Type B pancreatic cell (in vitro differentiated cells): ENCODE measurements around the gene C4orf50. TPM values are rescaled to one million over a fixed set of nuclear protein-coding genes. Genes with fewer than 3 reads are reported as not detected.

ENCODE experiments used
- DNase-seq: peaks from one replicate; pipeline ENCODE4 v3.0.0; 2021; ENCODE audit warnings: mixed read lengths; ENCODE audit not compliant: unreplicated experiment; ENCODE audit errors: extremely low spot score
- H3K27ac Mint-ChIP-seq: 2 replicates; pipeline ENCODE4 v1.8.0; 2021; ENCODE audit warnings: mild to moderate bottlenecking, mixed read lengths
- H3K27me3 Mint-ChIP-seq: 2 replicates; pipeline ENCODE4 v1.8.0; 2021; ENCODE audit warnings: mixed read lengths
- H3K36me3 Mint-ChIP-seq: 2 replicates; pipeline ENCODE4 v1.8.0; 2021; ENCODE audit warnings: mixed read lengths
- H3K4me1 Mint-ChIP-seq: one replicate; pipeline ENCODE4 v1.8.0; 2021; ENCODE audit warnings: mixed read lengths; ENCODE audit not compliant: unreplicated experiment
- H3K4me3 Mint-ChIP-seq: 2 replicates; pipeline ENCODE4 v1.8.0; 2021; ENCODE audit warnings: mild to moderate bottlenecking, mixed read lengths
- H3K9me3 Mint-ChIP-seq: 2 replicates; pipeline ENCODE4 v1.8.0; 2021; ENCODE audit warnings: mixed read lengths
- CTCF ChIP-seq: fragments of 200-600 bp; sonication (generic); conservative IDR thresholded peaks from 2 replicates; pipeline ENCODE4 v1.5.0; 2021; ENCODE audit warnings: antibody characterized with exemption, mild to moderate bottlenecking
- total RNA-seq: library from RNA; stranded (reverse); gene quantifications from 2 replicates; pipeline ENCODE4 v1.2.1, GENCODE V29; 2021; ENCODE audit warnings: low replicate concordance

The C4orf50 gene
- total RNA-seq, 1 donor from 2014 or later: 0.19 TPM

GRCh38 chr4:5971078-5971450 lies 47.2 kb downstream of the C4orf50 start:
- Mint-ChIP-seq H3K4me3 (no peak overlapping the region), H3K4me1 (no peaks in the 10 kb centered on the region), H3K27me3 (peaks cover 20% of the 10 kb centered on the region), H3K36me3 (no peaks in the 10 kb centered on the region), H3K9me3 (no peaks in the 10 kb centered on the region), H3K27ac (no peak overlapping the region)
- TF ChIP-seq CTCF: no peak
- DNase-seq: no peak

- Mint-ChIP-seq H3K4me1 (no peaks in the 10 kb centered on the region), H3K4me3 (no peak overlapping the region), H3K36me3 (no peaks in the 10 kb centered on the region), H3K27me3 (peaks cover 23% of the 10 kb centered on the region), H3K9me3 (no peaks in the 10 kb centered on the region), H3K27ac (no peak overlapping the region)
- DNase-seq: no peak
- no peak for TF ChIP-seq CTCF
Measured at GRCh38 chr4:5970381-5971077, 47.7 kb downstream of the C4orf50 start.

GRCh38 chr4:5969777-5970176 lies 48.5 kb downstream of the C4orf50 start:
- no peak overlapping the region for H3K27ac Mint-ChIP-seq
- H3K4me1 Mint-ChIP-seq: no peaks in the 10 kb centered on the region
- H3K27me3 Mint-ChIP-seq: peaks cover 28% of the 10 kb centered on the region
- H3K4me3 Mint-ChIP-seq: no peak overlapping the region
- DNase-seq: no peak
- H3K36me3 Mint-ChIP-seq: no peaks in the 10 kb centered on the region
- TF ChIP-seq CTCF: no peak
- H3K9me3 Mint-ChIP-seq: no peaks in the 10 kb centered on the region

- DNase-seq: no peak
- no peak overlapping the region for H3K4me3 Mint-ChIP-seq
- peaks cover 28% of the 10 kb centered on the region for H3K27me3 Mint-ChIP-seq
- no peaks in the 10 kb centered on the region for H3K9me3 Mint-ChIP-seq
- no peaks in the 10 kb centered on the region for H3K4me1 Mint-ChIP-seq
- no peak for TF ChIP-seq CTCF
- H3K36me3 Mint-ChIP-seq: no peaks in the 10 kb centered on the region
- H3K27ac Mint-ChIP-seq: no peak overlapping the region
Measured at GRCh38 chr4:5969336-5969735, 48.9 kb downstream of the C4orf50 start.

GRCh38 chr4:5968246-5968645 lies 50.0 kb downstream of the C4orf50 start:
- no peaks in the 10 kb centered on the region for H3K4me1 Mint-ChIP-seq
- H3K27me3 Mint-ChIP-seq: peaks cover 35% of the 10 kb centered on the region
- no peak overlapping the region for H3K4me3 Mint-ChIP-seq
- no peaks in the 10 kb centered on the region for H3K36me3 Mint-ChIP-seq
- no peak overlapping the region for H3K27ac Mint-ChIP-seq
- DNase-seq: no peak
- TF ChIP-seq CTCF: no peak
- H3K9me3 Mint-ChIP-seq: no peaks in the 10 kb centered on the region
